Vagina (tissue), 2 donors: ENCODE measurements around the gene ARHGDIB.

Source experiments
- POLR2AphosphoS5 ChIP-seq, 2 donors: sonication (generic); formaldehyde crosslinking; IDR thresholded peaks; one replicate each; pipeline ENCODE4 v1.9.0; 2017; ENCODE audit warnings: antibody characterized with exemption in 2 of 2, mild to moderate bottlenecking in 2 of 2, low read depth in 1 of 2; ENCODE audit not compliant: insufficient read depth in 1 of 2
- TF ChIP-seq, protein P1 (sequence below), 3 experiments: fragments of 450-650 bp in 2 of 3; fragments of 200-600 bp in 1 of 3; sonication (generic) in 1 of 3; IDR thresholded peaks; one replicate each; pipeline ENCODE4 v1.5.1; 2017 to 2019; ENCODE audit warnings: antibody characterized with exemption in 3 of 3, mild to moderate bottlenecking in 2 of 3, moderate library complexity in 2 of 3

DNA sequence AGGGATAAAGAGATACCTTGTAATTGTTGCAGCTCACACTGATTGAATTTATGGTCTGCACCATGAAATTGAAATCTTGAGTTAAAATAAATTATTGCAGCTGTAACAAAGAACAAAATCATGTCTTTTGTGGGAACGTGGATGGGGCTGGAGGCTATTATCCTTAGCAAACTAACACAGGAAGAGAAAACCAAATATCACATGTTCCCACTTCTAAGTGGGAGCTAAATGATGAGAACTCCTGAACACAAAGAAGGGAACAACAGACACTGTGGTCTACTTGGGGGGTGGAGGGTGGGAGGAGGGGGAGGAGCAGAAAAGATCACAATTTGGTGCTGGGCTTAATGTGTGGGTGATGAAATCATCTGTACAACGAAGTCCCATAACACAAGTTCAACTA, 45.7 kb downstream of the ARHGDIB start:
- TF ChIP-seq POLR2AphosphoS5 (IDR thresholded peaks at IDR 0.05; ENCODE audit: insufficient read depth in 1 of 2, low read depth in 1 of 2) = no peak
- TF ChIP-seq, protein P1, sequence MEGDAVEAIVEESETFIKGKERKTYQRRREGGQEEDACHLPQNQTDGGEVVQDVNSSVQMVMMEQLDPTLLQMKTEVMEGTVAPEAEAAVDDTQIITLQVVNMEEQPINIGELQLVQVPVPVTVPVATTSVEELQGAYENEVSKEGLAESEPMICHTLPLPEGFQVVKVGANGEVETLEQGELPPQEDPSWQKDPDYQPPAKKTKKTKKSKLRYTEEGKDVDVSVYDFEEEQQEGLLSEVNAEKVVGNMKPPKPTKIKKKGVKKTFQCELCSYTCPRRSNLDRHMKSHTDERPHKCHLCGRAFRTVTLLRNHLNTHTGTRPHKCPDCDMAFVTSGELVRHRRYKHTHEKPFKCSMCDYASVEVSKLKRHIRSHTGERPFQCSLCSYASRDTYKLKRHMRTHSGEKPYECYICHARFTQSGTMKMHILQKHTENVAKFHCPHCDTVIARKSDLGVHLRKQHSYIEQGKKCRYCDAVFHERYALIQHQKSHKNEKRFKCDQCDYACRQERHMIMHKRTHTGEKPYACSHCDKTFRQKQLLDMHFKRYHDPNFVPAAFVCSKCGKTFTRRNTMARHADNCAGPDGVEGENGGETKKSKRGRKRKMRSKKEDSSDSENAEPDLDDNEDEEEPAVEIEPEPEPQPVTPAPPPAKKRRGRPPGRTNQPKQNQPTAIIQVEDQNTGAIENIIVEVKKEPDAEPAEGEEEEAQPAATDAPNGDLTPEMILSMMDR (IDR thresholded peaks at IDR 0.05) = no peak
